Thymus (tissue), 11 donors: ENCODE measurements around the gene GDAP1L1. TPM values are rescaled to one million over a fixed set of nuclear protein-coding genes. Genes with fewer than 3 reads are reported as not detected.
"Not testable (repeated sequence)": the region's sequence is repeated elsewhere in the genome, so short reads cannot be mapped to it uniquely, and the experiment has no call there.

ENCODE experiments used
- DNase-seq, 9 donors: peaks; one replicate each; pipeline ENCODE4 v3.0.0-alpha.2; 2013; ENCODE audit warnings: low spot score in 9 of 9, low read depth in 6 of 9, missing footprints in 1 of 9
- H3K27ac ChIP-seq, 2 donors: one replicate each; pipeline ENCODE4 v1.5.1; 2013; ENCODE audit warnings: control low read depth in 1 of 2, low read depth in 1 of 2, low read length in 1 of 2, mild to moderate bottlenecking in 1 of 2, moderate library complexity in 1 of 2
- H3K27me3 ChIP-seq, 2 donors: one replicate each; pipeline ENCODE4 v1.5.1; 2013; ENCODE audit warnings: low read length in 1 of 2; ENCODE audit not compliant: control insufficient read depth in 2 of 2, insufficient read depth in 1 of 2
- H3K36me3 ChIP-seq, 2 donors: one replicate each; pipeline ENCODE4 v1.5.1; 2013; ENCODE audit warnings: low read length in 1 of 2, mild to moderate bottlenecking in 1 of 2, moderate library complexity in 1 of 2; ENCODE audit not compliant: control insufficient read depth in 2 of 2, insufficient read depth in 2 of 2
- H3K4me1 ChIP-seq, 2 donors: one replicate each; pipeline ENCODE4 v1.5.1; 2013; ENCODE audit warnings: low read length in 2 of 2; ENCODE audit not compliant: control insufficient read depth in 2 of 2, insufficient read depth in 2 of 2
- H3K4me3 ChIP-seq, 2 donors: one replicate each; pipeline ENCODE4 v1.5.1; 2013; ENCODE audit warnings: low read length in 2 of 2, control low read depth in 1 of 2, mild to moderate bottlenecking in 1 of 2
- H3K9me3 ChIP-seq, 2 donors: one replicate each; pipeline ENCODE4 v1.5.1; 2013; ENCODE audit warnings: low read length in 1 of 2, mild to moderate bottlenecking in 1 of 2; ENCODE audit not compliant: control insufficient read depth in 2 of 2, insufficient read depth in 1 of 2
- WGBS: extraction: QIAGEN DNeasy Blood & Tissue Kit; methylation state at CpG from one replicate; pipeline ENCODE4 v1.1.7; 2013; 5-methylcytosine and 5-hydroxymethylcytosine counted together
- polyA plus RNA-seq: library from polyadenylated mRNA; stranded (reverse); fragments of 200-250 nt; gene quantifications from one replicate; pipeline ENCODE4 v1.2.3, GENCODE V29; 2013
- total RNA-seq: library from RNA; stranded (reverse); fragments of 120-200 nt; gene quantifications from one replicate; pipeline ENCODE4 v1.2.4, GENCODE V29; 2013
- donor health status: healthy.

Gene GDAP1L1
- total and polyA plus RNA-seq, 2 donors, result under 0.01 to 0.09 TPM

- WGBS, result 90% methylated on average over 2 of the region's 2 CpGs
These were observed 10.3 kb upstream of the GDAP1L1 start for GRCh38 chr20:44236840-44237239.

GRCh38 chr20:44241796-44242195 is 5.3 kb upstream of the GDAP1L1 start:
- H3K27ac ChIP-seq, result no peak overlapping the region
- 97% methylated on average over 2 of the region's 2 CpGs for WGBS
- no peaks in the 10 kb centered on the region for H3K9me3 ChIP-seq
- no peak overlapping the region for H3K4me3 ChIP-seq
- DNase-seq, result no peak
- no peaks in the 10 kb centered on the region for H3K36me3 ChIP-seq
- H3K4me1 ChIP-seq, result no peaks in the 10 kb centered on the region
- peaks cover 2 to 18% of the 10 kb centered on the region in 2 donors for H3K27me3 ChIP-seq

More at GRCh38 chr20:44236840-44237239, 10.3 kb upstream of the GDAP1L1 start:
- H3K4me1 ChIP-seq, H3K36me3 ChIP-seq, H3K27me3 ChIP-seq, H3K4me3 ChIP-seq, DNase-seq, H3K27ac ChIP-seq, H3K9me3 ChIP-seq: not testable (repeated sequence)

- 59% methylated on average over 4 of the region's 4 CpGs for WGBS
- Histone ChIP-seq H3K36me3 (no peaks in the 10 kb centered on the region), H3K4me3 (no peak overlapping the region), H3K4me1 (no peaks in the 10 kb centered on the region), H3K27me3 (peaks cover 17 to 42% of the 10 kb centered on the region in 2 donors), H3K27ac (no peak overlapping the region), H3K9me3 (no peaks in the 10 kb centered on the region)
- no peak for DNase-seq
These were observed 1.1 kb upstream of the GDAP1L1 start for GRCh38 chr20:44245977-44246376.

- DNase-seq, result peak; percentile 8 to 62 (median 29)
- no peaks in the 10 kb centered on the region for H3K36me3 ChIP-seq
- no peaks in the 10 kb centered on the region for H3K9me3 ChIP-seq
- no peak overlapping the region for H3K4me3 ChIP-seq
- peaks cover 17 to 42% of the 10 kb centered on the region in 2 donors for H3K27me3 ChIP-seq
- WGBS, result 10% methylated on average over 31 of the region's 31 CpGs
- no peaks in the 10 kb centered on the region for H3K4me1 ChIP-seq
- H3K27ac ChIP-seq, result no peak overlapping the region
These were observed 690 bp downstream of the GDAP1L1 start for GRCh38 chr20:44247586-44248409.

- no peak overlapping the region for H3K27ac ChIP-seq
- H3K4me3 ChIP-seq, result no peak overlapping the region
- no peaks in the 10 kb centered on the region for H3K4me1 ChIP-seq
- H3K36me3 ChIP-seq, result no peaks in the 10 kb centered on the region
- 58% methylated on average over 3 of the region's 3 CpGs for WGBS
- H3K27me3 ChIP-seq, result peaks cover 17 to 42% of the 10 kb centered on the region in 2 donors
- no peaks in the 10 kb centered on the region for H3K9me3 ChIP-seq
- no peak for DNase-seq
These were observed 1.3 kb downstream of the GDAP1L1 start for GRCh38 chr20:44248410-44248759.

- no peaks in the 10 kb centered on the region for H3K4me1 ChIP-seq
- peaks cover 15 to 28% of the 10 kb centered on the region in 2 donors for H3K27me3 ChIP-seq
- H3K27ac ChIP-seq, result no peak overlapping the region
- no peak for DNase-seq
- H3K36me3 ChIP-seq, result no peaks in the 10 kb centered on the region
- 66% methylated on average over 4 of the region's 4 CpGs for WGBS
- no peaks in the 10 kb centered on the region for H3K9me3 ChIP-seq
- H3K4me3 ChIP-seq, result no peak overlapping the region
These were observed 4.2 kb downstream of the GDAP1L1 start for GRCh38 chr20:44251284-44251683.

GRCh38 chr20:44253528-44253927 is 6.4 kb downstream of the GDAP1L1 start:
- peaks cover 0 to 6% of the 10 kb centered on the region in 2 donors for H3K27me3 ChIP-seq
- H3K4me1 ChIP-seq, result no peaks in the 10 kb centered on the region
- no peak overlapping the region for H3K4me3 ChIP-seq
- H3K27ac ChIP-seq, result no peak overlapping the region
- H3K9me3 ChIP-seq, result no peaks in the 10 kb centered on the region
- DNase-seq, result no peak
- no peaks in the 10 kb centered on the region for H3K36me3 ChIP-seq
- 96% methylated on average over 3 of the region's 3 CpGs for WGBS

GRCh38 chr20:44254073-44254472 is 7.0 kb downstream of the GDAP1L1 start:
- Histone ChIP-seq H3K27ac (no peak overlapping the region), H3K36me3 (no peaks in the 10 kb centered on the region), H3K4me1 (no peaks in the 10 kb centered on the region), H3K27me3 (peaks cover 0 to 4% of the 10 kb centered on the region in 2 donors), H3K4me3 (no peak overlapping the region), H3K9me3 (no peaks in the 10 kb centered on the region)
- no peak for DNase-seq
- 92% methylated on average over 8 of the region's 8 CpGs for WGBS

GRCh38 chr20:44255942-44256341 is 8.8 kb downstream of the GDAP1L1 start:
- H3K4me3 ChIP-seq, result no peak overlapping the region
- no peaks in the 10 kb centered on the region for H3K4me1 ChIP-seq
- H3K27ac ChIP-seq, result no peak overlapping the region
- no peak for DNase-seq
- no peaks in the 10 kb centered on the region for H3K9me3 ChIP-seq
- WGBS, result 95% methylated on average over 1 of the region's 1 CpG
- peaks cover 0 to 1% of the 10 kb centered on the region in 2 donors for H3K27me3 ChIP-seq
- no peaks in the 10 kb centered on the region for H3K36me3 ChIP-seq
